SK-N-MC (cell line): ENCODE measurements around the gene FGF11.

Experiments used
- DNase-seq: peaks from one replicate; pipeline ENCODE4 v3.0.0-alpha.2; 2011; ENCODE audit warnings: low read depth, low spot score
- H3K27ac ChIP-seq: fragments of 200-600 bp; sonication (generic); 2 replicates; pipeline ENCODE4 v1.5.1; 2016; ENCODE audit warnings: mixed run types
- H3K36me3 ChIP-seq: fragments of 200-600 bp; sonication (generic); 2 replicates; pipeline ENCODE4 v1.6.1; 2017; ENCODE audit warnings: antibody characterized with exemption, low read length, mixed read lengths; ENCODE audit not compliant: insufficient read depth
- H3K4me3 ChIP-seq: fragments of 200-600 bp; sonication (generic); 2 replicates; pipeline ENCODE4 v1.5.1; 2016
- H3K9ac ChIP-seq: fragments of 200-600 bp; sonication (generic); 2 replicates; pipeline ENCODE4 v1.8.0; 2017; ENCODE audit warnings: mixed run types, mixed read lengths; ENCODE audit not compliant: insufficient read length
- H3K9me3 ChIP-seq: fragments of 200-600 bp; sonication (generic); 2 replicates; pipeline ENCODE4 v1.6.1; 2017; ENCODE audit warnings: low read depth, mild to moderate bottlenecking, antibody characterized with exemption, low read length, moderate library complexity, mixed read lengths
- EZH2 ChIP-seq: fragments of 200-600 bp; sonication (generic); IDR thresholded peaks from one replicate; pipeline ENCODE4 v1.6.1; 2017; ENCODE audit warnings: antibody characterized with exemption
- FOXP2 ChIP-seq: optimal IDR thresholded peaks from 2 replicates; pipeline ENCODE3; 2011; ENCODE audit warnings: mild to moderate bottlenecking, moderate library complexity; ENCODE audit not compliant: insufficient read depth; ENCODE audit errors: extremely low read length, control extremely low read depth
- POLR2AphosphoS5 ChIP-seq: IDR thresholded peaks from 2 replicates; pipeline ENCODE4 v1.6.1; 2012; ENCODE audit warnings: mild to moderate bottlenecking, low read depth, low read length, borderline replicate concordance

The FGF11 gene

GRCh38 chr17:7483255-7484066 is 44.1 kb downstream of the FGF11 start:
- H3K36me3 ChIP-seq = peaks cover 11% of the 10 kb centered on the region
- peak; percentile 62 for DNase-seq
- peak overlapping the region; percentile 99 for H3K27ac ChIP-seq
- H3K9ac ChIP-seq = peak overlapping the region; percentile 100
- H3K4me3 ChIP-seq = peak overlapping the region; percentile 100
- no peaks in the 10 kb centered on the region for H3K9me3 ChIP-seq
- TF ChIP-seq POLR2AphosphoS5 = no peak
- TF ChIP-seq EZH2 = no peak
- TF ChIP-seq FOXP2 = no peak

- peak; percentile 99 for TF ChIP-seq POLR2AphosphoS5
- no peak for TF ChIP-seq FOXP2
- TF ChIP-seq EZH2 = no peak
- Histone ChIP-seq H3K36me3 (peaks cover 17% of the 10 kb centered on the region), H3K27ac (peak within 1 kb of the TSS; percentile 99), H3K9me3 (no peaks in the 10 kb centered on the region), H3K9ac (peak within 1 kb of the TSS; percentile 100), H3K4me3 (peak within 1 kb of the TSS; percentile 100)
- DNase-seq = peak; percentile 58
Measured at GRCh38 chr17:7484067-7484918, 45.0 kb downstream of the FGF11 start, which contains the start of gene POLR2A. Gene POLR2A, plus strand, starts transcription at chr17:7484366.

GRCh38 chr17:7484919-7485377 is 45.6 kb downstream of the FGF11 start:
- no peak for TF ChIP-seq POLR2AphosphoS5
- no peak for TF ChIP-seq FOXP2
- no peak for TF ChIP-seq EZH2
- no peak for DNase-seq
- Histone ChIP-seq H3K36me3 (peaks cover 21% of the 10 kb centered on the region), H3K4me3 (peak overlapping the region; percentile 100), H3K9ac (peak overlapping the region; percentile 100), H3K9me3 (no peaks in the 10 kb centered on the region), H3K27ac (peak overlapping the region; percentile 20; the same call in 1 of the 2 replicates)

GRCh38 chr17:7486181-7486580 is 46.9 kb downstream of the FGF11 start:
- Histone ChIP-seq H3K36me3 (peaks cover 32% of the 10 kb centered on the region), H3K27ac (peak overlapping the region; percentile 51; the same call in 1 of the 2 replicates), H3K9ac (peak overlapping the region; percentile 73), H3K9me3 (no peaks in the 10 kb centered on the region), H3K4me3 (peak overlapping the region; percentile 100)
- DNase-seq = no peak
- TF ChIP-seq POLR2AphosphoS5 (no peak), EZH2 (no peak), FOXP2 (no peak)

GRCh38 chr17:7490144-7490543 is 50.8 kb downstream of the FGF11 start:
- DNase-seq = no peak
- Histone ChIP-seq H3K36me3 (peaks cover 57% of the 10 kb centered on the region), H3K27ac (no peak overlapping the region), H3K9ac (no peak overlapping the region), H3K9me3 (no peaks in the 10 kb centered on the region), H3K4me3 (no peak overlapping the region)
- TF ChIP-seq POLR2AphosphoS5 (no peak), FOXP2 (no peak), EZH2 (no peak)

GRCh38 chr17:7491583-7491982 is 52.3 kb downstream of the FGF11 start:
- DNase-seq = no peak
- H3K4me3 ChIP-seq = no peak overlapping the region
- H3K9me3 ChIP-seq = no peaks in the 10 kb centered on the region
- TF ChIP-seq FOXP2 (no peak), EZH2 (no peak), POLR2AphosphoS5 (no peak)
- H3K27ac ChIP-seq = no peak overlapping the region
- no peak overlapping the region for H3K9ac ChIP-seq
- peaks cover 66% of the 10 kb centered on the region for H3K36me3 ChIP-seq

GRCh38 chr17:7493941-7494340 is 54.6 kb downstream of the FGF11 start:
- Histone ChIP-seq H3K4me3 (no peak overlapping the region), H3K9ac (no peak overlapping the region), H3K36me3 (peaks cover 80% of the 10 kb centered on the region), H3K27ac (0 out of 2 replicates have a peak overlapping the region, but pooled peaks have one; percentile 13), H3K9me3 (no peaks in the 10 kb centered on the region)
- TF ChIP-seq POLR2AphosphoS5 (no peak), EZH2 (no peak), FOXP2 (no peak)
- DNase-seq = no peak
